GM23338 (cell line): ENCODE measurements around the gene GRHL3.

Source experiments
- CREB1 ChIP-seq: fragments of 250-450 bp; sonication (Bioruptor Pico); IDR thresholded peaks from 2 replicates; pipeline ENCODE4 v1.5.0; 2020; ENCODE audit warnings: low read depth, mild to moderate bottlenecking, moderate library complexity
- CTCF ChIP-seq, 2 experiments: fragments of 200-600 bp in 1 of 2; sonication (generic) in 1 of 2; conservative IDR thresholded peaks; 2 replicates each; pipeline versions ENCODE4 v1.5.1 to v1.6.1; 2016 to 2017; ENCODE audit warnings: antibody characterized with exemption in 2 of 2, low read depth in 2 of 2, mild to moderate bottlenecking in 2 of 2, moderate library complexity in 1 of 2
- ETS1 ChIP-seq: IDR thresholded peaks from 2 replicates; pipeline ENCODE4 v1.6.1; 2016; ENCODE audit warnings: antibody characterized with exemption
- EZH2 ChIP-seq: fragments of 200-600 bp; sonication (generic); IDR thresholded peaks from one replicate; pipeline ENCODE4 v1.8.0; 2017; ENCODE audit warnings: antibody characterized with exemption, mild to moderate bottlenecking, low read depth; ENCODE audit not compliant: unreplicated experiment
- EZH2phosphoT487 ChIP-seq: fragments of 200-600 bp; sonication (generic); IDR thresholded peaks from one replicate; pipeline ENCODE4 v1.8.1; 2018; ENCODE audit warnings: antibody characterized with exemption; ENCODE audit not compliant: unreplicated experiment
- JUNB ChIP-seq: IDR thresholded peaks from one replicate; pipeline ENCODE4 v1.6.1; 2016; ENCODE audit warnings: antibody characterized with exemption; ENCODE audit not compliant: unreplicated experiment
- NANOG ChIP-seq: IDR thresholded peaks from 2 replicates; pipeline ENCODE4 v1.6.1; 2016; ENCODE audit warnings: antibody characterized with exemption, borderline replicate concordance
- POLR2AphosphoS5 ChIP-seq: IDR thresholded peaks from 2 replicates; pipeline ENCODE4 v1.6.1; 2016; ENCODE audit warnings: antibody characterized with exemption, low read depth
- REST ChIP-seq: IDR thresholded peaks from one replicate; pipeline ENCODE4 v1.6.1; 2018; ENCODE audit warnings: antibody characterized with exemption; ENCODE audit not compliant: unreplicated experiment
- STAT1 ChIP-seq: IDR thresholded peaks from one replicate; pipeline ENCODE4 v1.6.1; 2016; ENCODE audit warnings: antibody characterized with exemption; ENCODE audit not compliant: unreplicated experiment
- ZNF114 ChIP-seq: fragments of 250-450 bp; sonication (Bioruptor Pico); IDR thresholded peaks from 2 replicates; pipeline ENCODE4 v1.5.0; 2020; ENCODE audit warnings: mild to moderate bottlenecking, moderate library complexity
- ZNF331 ChIP-seq: fragments of 250-450 bp; sonication (Bioruptor Pico); IDR thresholded peaks from 2 replicates; pipeline ENCODE4 v1.5.0; 2020; ENCODE audit warnings: low read depth, mild to moderate bottlenecking, moderate library complexity
- ZNF462 ChIP-seq: fragments of 250-450 bp; sonication (Bioruptor Pico); IDR thresholded peaks from 2 replicates; pipeline ENCODE4 v1.5.0; 2020; ENCODE audit warnings: mild to moderate bottlenecking, moderate library complexity

- TF ChIP-seq EZH2 (no peak), CTCF (conservative IDR thresholded peaks at IDR 0.05; ENCODE audit: low read depth in 2 of 2) (no peak), CREB1 (CRISPR knock-in tag) (no peak), POLR2AphosphoS5 (no peak), ETS1 (no peak), EZH2phosphoT487 (no peak), JUNB (no peak), REST (no peak), STAT1 (no peak), ZNF114 (no peak), NANOG (no peak), ZNF331 (CRISPR knock-in tag) (no peak), ZNF462 (CRISPR knock-in tag) (no peak)
These were observed 43.9 kb downstream of the GRHL3 start for GRCh38 chr1:24362982-24363614.
